IMR-90 (cell line): ENCODE measurements around the gene SYPL1. TPM values are rescaled to one million over a fixed set of nuclear protein-coding genes. Genes with fewer than 3 reads are reported as not detected.

Experiments
- ATAC-seq: fragments of 200-7000 bp; cut with Tn5 transposase; 2 replicates; pipeline ENCODE4 v1.9.1; 2020; ENCODE audit warnings: low read depth, mild to moderate bottlenecking, moderate library complexity
- BruUV-seq: library from RNA; stranded (reverse); fragments of 400-500 nt; replicated peaks from 2 replicates; lab custom pipeline; 2021; lab: Mats Ljungman, UMichigan
- CTCF ChIA-PET: fragments of 300-600 bp; formaldehyde crosslinking; extraction: SDS; loops from one replicate; lab custom pipeline; 2021; ENCODE audit warnings: antibody characterized with exemption; lab: Yijun Ruan, JAX
- POLR2A ChIA-PET: fragments of 300-600 bp; sonication (Branson Sonifier 250); formaldehyde crosslinking; loops from one replicate; lab custom pipeline; 2022; ENCODE audit warnings: antibody characterized with exemption; ENCODE audit not compliant: unreplicated experiment; lab: Charles Lee
- DNase-seq: peaks from one replicate; pipeline ENCODE4 v3.0.0; 2013
- H2AFZ ChIP-seq: replicated peaks from 2 replicates; pipeline ENCODE3; 2013; ENCODE audit warnings: low read length, mild to moderate bottlenecking; ENCODE audit not compliant: poor library complexity
- H2AK5ac ChIP-seq: 2 replicates; pipeline ENCODE4 v1.6.1; 2013; ENCODE audit warnings: low read depth, low read length, inconsistent platforms
- H2AK9ac ChIP-seq: replicated peaks from 2 replicates; pipeline ENCODE3; 2013; ENCODE audit warnings: mild to moderate bottlenecking, low read depth, low read length, moderate library complexity; ENCODE audit not compliant: poor library complexity
- H2BK120ac ChIP-seq: 2 replicates; pipeline ENCODE4 v1.6.1; 2013; ENCODE audit warnings: low read depth, low read length, inconsistent platforms
- H2BK15ac ChIP-seq: 3 replicates; pipeline ENCODE4 v1.6.1; 2013; ENCODE audit warnings: low read depth, low read length, inconsistent platforms
- H2BK20ac ChIP-seq: 2 replicates; pipeline ENCODE4 v1.6.1; 2013; ENCODE audit warnings: low read depth, mild to moderate bottlenecking, inconsistent platforms, low read length, moderate library complexity
- H2BK5ac ChIP-seq: 2 replicates; pipeline ENCODE4 v1.6.1; 2013; ENCODE audit warnings: mild to moderate bottlenecking, low read depth, low read length, inconsistent platforms; ENCODE audit not compliant: poor library complexity, severe bottlenecking
- H3K14ac ChIP-seq: replicated peaks from 2 replicates; pipeline ENCODE4 v1.6.1; 2013; ENCODE audit warnings: low read depth, low read length, inconsistent platforms
- H3K18ac ChIP-seq: 2 replicates; pipeline ENCODE4 v1.6.1; 2013; ENCODE audit warnings: low read depth, low read length, control low read depth
- H3K23ac ChIP-seq: 2 replicates; pipeline ENCODE4 v1.6.1; 2013; ENCODE audit warnings: low read depth, low read length, inconsistent platforms
- H3K27ac ChIP-seq: 2 replicates; pipeline ENCODE4 v1.5.1; 2013; ENCODE audit warnings: mild to moderate bottlenecking, control low read depth, low read length; ENCODE audit not compliant: insufficient read depth
- H3K27me3 ChIP-seq: 2 replicates; pipeline ENCODE4 v1.6.1; 2013; ENCODE audit warnings: low read length; ENCODE audit not compliant: control insufficient read depth, insufficient read depth
- H3K36me3 ChIP-seq: 2 replicates; pipeline ENCODE4 v1.6.1; 2013; ENCODE audit warnings: low read length, mixed read lengths; ENCODE audit not compliant: control insufficient read depth, insufficient read depth
- H3K4ac ChIP-seq: 2 replicates; pipeline ENCODE4 v1.6.1; 2013; ENCODE audit warnings: low read depth, low read length, inconsistent platforms
- H3K4me1 ChIP-seq: 2 replicates; pipeline ENCODE4 v1.6.1; 2013; ENCODE audit warnings: low read length, mixed read lengths; ENCODE audit not compliant: control insufficient read depth, insufficient read depth
- H3K4me2 ChIP-seq: 2 replicates; pipeline ENCODE4 v1.6.1; 2013; ENCODE audit warnings: low read depth, mild to moderate bottlenecking, control low read depth, low read length, moderate library complexity
- H3K4me3 ChIP-seq: 2 replicates; pipeline ENCODE4 v1.5.1; 2013; ENCODE audit warnings: low read depth, mild to moderate bottlenecking, control low read depth, low read length, moderate library complexity; ENCODE audit not compliant: insufficient read depth
- H3K56ac ChIP-seq: 2 replicates; pipeline ENCODE4 v1.6.1; 2013; ENCODE audit warnings: low read length, inconsistent platforms; ENCODE audit not compliant: insufficient read depth; ENCODE audit errors: extremely low read depth
- H3K79me1 ChIP-seq, 2 experiments: 2 replicates each; pipeline ENCODE4 v1.6.1; 2013; ENCODE audit warnings: low read length in 2 of 2, inconsistent platforms in 1 of 2, low read depth in 1 of 2
- H3K9ac ChIP-seq: 2 replicates; pipeline ENCODE4 v1.6.1; 2013; ENCODE audit warnings: low read depth, low read length, control low read depth
- H3K9me1 ChIP-seq: 2 replicates; pipeline ENCODE4 v1.6.1; 2013; ENCODE audit warnings: low read length, inconsistent platforms; ENCODE audit not compliant: insufficient read depth
- H3K9me3 ChIP-seq: 2 replicates; pipeline ENCODE4 v1.6.1; 2013; ENCODE audit warnings: low read length; ENCODE audit not compliant: control insufficient read depth, insufficient read depth
- H4K20me1 ChIP-seq: 2 replicates; pipeline ENCODE4 v1.6.1; 2013; ENCODE audit warnings: low read length, inconsistent platforms; ENCODE audit not compliant: insufficient read depth
- H4K5ac ChIP-seq: 2 replicates; pipeline ENCODE4 v1.6.1; 2013; ENCODE audit warnings: mild to moderate bottlenecking, low read depth, low read length, control low read depth
- H4K8ac ChIP-seq, 2 experiments: 2 replicates each; pipeline ENCODE4 v1.6.1; 2013; ENCODE audit warnings: low read depth in 2 of 2, low read length in 2 of 2, control low read depth in 1 of 2, inconsistent platforms in 1 of 2
- H4K91ac ChIP-seq: 2 replicates; pipeline ENCODE4 v1.6.1; 2013; ENCODE audit warnings: low read depth, low read length, inconsistent platforms; ENCODE audit not compliant: insufficient read depth
- CHD1 ChIP-seq: IDR thresholded peaks from 2 replicates; pipeline ENCODE4 v1.6.1; 2012; ENCODE audit warnings: low read depth, low read length, improper control_type of control experiment
- MAFK ChIP-seq: IDR thresholded peaks from 2 replicates; pipeline ENCODE4 v1.6.1; 2012; ENCODE audit warnings: low read depth, low read length, improper control_type of control experiment
- NFE2L2 ChIP-seq: fragments of 150-350 bp; IDR thresholded peaks from 2 replicates; pipeline ENCODE4 v1.6.1; 2016; ENCODE audit warnings: low read depth, mild to moderate bottlenecking, low read length
- RAD21 ChIP-seq: IDR thresholded peaks from 2 replicates; pipeline ENCODE4 v1.6.1; 2012; ENCODE audit warnings: low read length, improper control_type of control experiment
- RCOR1 ChIP-seq: IDR thresholded peaks from 2 replicates; pipeline ENCODE4 v1.6.1; 2012; ENCODE audit warnings: mild to moderate bottlenecking, low read length, improper control_type of control experiment; ENCODE audit not compliant: insufficient replicate concordance
- RFX5 ChIP-seq: IDR thresholded peaks from 2 replicates; pipeline ENCODE4 v1.8.0; 2012; ENCODE audit warnings: low read depth, mild to moderate bottlenecking, low read length, moderate library complexity
- USF2 ChIP-seq: fragments of 150-350 bp; IDR thresholded peaks from 2 replicates; pipeline ENCODE4 v1.6.1; 2017; ENCODE audit warnings: mild to moderate bottlenecking, antibody characterized with exemption, low read length, low read depth
- WGBS, 2 experiments: methylation state at CpG; one replicate each; pipeline versions ENCODE4 v1.1.5 to v1.1.7; 2013; ENCODE audit warnings: missing lambda C conversion rate in 2 of 2; ENCODE audit not compliant: insufficient read length in 1 of 2; ENCODE audit errors: extremely low coverage in 2 of 2; 5-methylcytosine and 5-hydroxymethylcytosine counted together
- dilution Hi-C: fragments of 300-500 bp; cut with HindIII; formaldehyde crosslinking; loops from one replicate; pipeline ENCODE4 v1.14.3; 2018; ENCODE audit warnings: low sequenced_read_pairs; ENCODE audit not compliant: unreplicated experiment
- in situ Hi-C: fragments of 300-500 bp; cut with MboI; formaldehyde crosslinking; loops from 3 replicates; pipeline ENCODE4 v1.14.3; 2019; ENCODE audit warnings: low sequenced_read_pairs, inconsistent platforms, mixed read lengths
- intact Hi-C: fragments of 100-400 bp; cut with micrococcal nuclease; formaldehyde crosslinking; loops from 2 replicates; pipeline ENCODE4 v1.10.0; 2022
- polyA plus RNA-seq, 3 experiments: library from polyadenylated mRNA; depleted of rRNA; stranded (reverse); fragments of >200 nt; gene quantifications; 2 replicates each; pipeline ENCODE4 v1.2.3, GENCODE V29; 2012; ENCODE audit warnings: low replicate concordance in 1 of 3
- total RNA-seq: library from RNA; depleted of rRNA; stranded (reverse); fragments of >200 nt; gene quantifications from 2 replicates; pipeline ENCODE4 v1.2.3, GENCODE V29; 2012

Gene SYPL1
- total and polyA plus RNA-seq, 2 of the 4 experiments (the other 2 are of a cell fraction) = 19.0 to 45.0 TPM

GRCh38 chr7:106119719-106120118 lies 7.6 kb upstream of the SYPL1 start:
- H4K5ac ChIP-seq = no peak overlapping the region

More at GRCh38 chr7:106119719-106120118, 7.6 kb upstream of the SYPL1 start:
- ChIA-PET CTCF (interaction anchor here (0.7 kb wide), 1 partner anchor 733 kb away, joined by 3 read pairs; no protein-coding TSS in a partner anchor), POLR2A (no interaction called here)
- no peaks in the 10 kb centered on the region for H3K9me1 ChIP-seq
- no peak overlapping the region for H2BK15ac ChIP-seq
- ATAC-seq (no peak), DNase-seq (no peak)
- H3K4ac ChIP-seq = no peak overlapping the region
- H3K4me1 ChIP-seq = no peaks in the 10 kb centered on the region
- TF ChIP-seq MAFK (no peak), USF2 (no peak), RFX5 (no peak), RAD21 (no peak), RCOR1 (no peak), NFE2L2 (no peak), CHD1 (no peak)
- H3K18ac ChIP-seq = no peak overlapping the region
- H3K9me3 ChIP-seq = no peaks in the 10 kb centered on the region
- no peak overlapping the region for H3K56ac ChIP-seq
- dilution Hi-C loops = no loop called here
- WGBS, 2 experiments = 83% methylated on average over 1 of the region's 3 CpGs; no CpG with 5 or more reads in 1 of the 2 experiments
- H3K4me2 ChIP-seq = no peak overlapping the region
- no TSS peak for BruUV-seq
- H4K91ac ChIP-seq = no peak overlapping the region
- H2AK5ac ChIP-seq = no peak overlapping the region
- no peaks in the 10 kb centered on the region for H3K79me1 ChIP-seq
- H3K9ac ChIP-seq = no peak overlapping the region
- no peak overlapping the region for H3K23ac ChIP-seq
- H4K20me1 ChIP-seq = no peaks in the 10 kb centered on the region
- H2AFZ ChIP-seq = no peak overlapping the region
- peaks cover 1% of the 10 kb centered on the region; the same call in 1 of the 2 replicates for H3K27me3 ChIP-seq
- in situ Hi-C loops = no loop called here
- no peak overlapping the region for H3K27ac ChIP-seq
- H3K36me3 ChIP-seq = no peaks in the 10 kb centered on the region
- H4K8ac ChIP-seq = no peak overlapping the region
- no peak overlapping the region for H3K4me3 ChIP-seq
- no peak overlapping the region for H2BK120ac ChIP-seq
- no peak overlapping the region for H2BK20ac ChIP-seq
- intact Hi-C loops = no loop called here
- H3K14ac ChIP-seq = no peak overlapping the region
- H2BK5ac ChIP-seq = no peak overlapping the region
- no peak overlapping the region for H2AK9ac ChIP-seq
